Superior temporal gyrus (tissue), 1 donor: ENCODE measurements around the gene DLK1.

Experiments
- DNase-seq: peaks from one replicate; pipeline ENCODE4 v3.0.0-alpha.2; 2016; ENCODE audit errors: extremely low spot score

DLK1 gene

GRCh38 chr14:100777366-100777817 lies 50.7 kb downstream of the DLK1 start:
- DNase-seq = no peak

GRCh38 chr14:100777818-100778525 lies 51.3 kb downstream of the DLK1 start:
- no peak for DNase-seq

- DNase-seq = no peak
Measured at GRCh38 chr14:100778526-100778882, 51.8 kb downstream of the DLK1 start.

- no peak for DNase-seq
Measured at GRCh38 chr14:100778951-100779690, 52.4 kb downstream of the DLK1 start.

GRCh38 chr14:100779691-100780080 lies 53.0 kb downstream of the DLK1 start:
- DNase-seq = no peak

GRCh38 chr14:100780246-100780645 lies 53.6 kb downstream of the DLK1 start:
- no peak for DNase-seq

GRCh38 chr14:100780646-100781355 lies 54.1 kb downstream of the DLK1 start:
- no peak for DNase-seq

- no peak for DNase-seq
Measured at GRCh38 chr14:100781952-100782351, 55.3 kb downstream of the DLK1 start.

- DNase-seq = no peak
Measured at GRCh38 chr14:100782516-100783320, 56.0 kb downstream of the DLK1 start.

GRCh38 chr14:100783630-100784370 lies 57.1 kb downstream of the DLK1 start:
- DNase-seq = no peak

GRCh38 chr14:100784523-100785337 lies 58.0 kb downstream of the DLK1 start:
- no peak for DNase-seq

GRCh38 chr14:100785338-100785615 lies 58.6 kb downstream of the DLK1 start:
- no peak for DNase-seq

GRCh38 chr14:100785626-100786025 lies 58.9 kb downstream of the DLK1 start:
- no peak for DNase-seq

- DNase-seq = peak; percentile 55
Measured at GRCh38 chr14:100786131-100786530, 59.4 kb downstream of the DLK1 start.

GRCh38 chr14:100786576-100787219 lies 60.0 kb downstream of the DLK1 start:
- DNase-seq = no peak

GRCh38 chr14:100787659-100788058 lies 61.0 kb downstream of the DLK1 start:
- no peak for DNase-seq
